Loucy (cell line): Measurements from ENCODE around the gene TTC39B.
"Not testable (repeated sequence)": the region's sequence is repeated elsewhere in the genome, so short reads cannot be mapped to it uniquely, and the experiment has no call there.

Experiments
- H2AFZ ChIP-seq: fragments of 200-600 bp; sonication (generic); 2 replicates; pipeline ENCODE4 v1.6.0; 2016; ENCODE audit warnings: antibody characterized with exemption, mild to moderate bottlenecking, low read length, moderate library complexity
- H3F3A ChIP-seq: fragments of 200-600 bp; 2 replicates; pipeline ENCODE4 v1.6.0; 2016; ENCODE audit warnings: antibody characterized with exemption, low read depth, mild to moderate bottlenecking
- H3K27me3 ChIP-seq: fragments of 200-600 bp; sonication (generic); 2 replicates; pipeline ENCODE4 v1.6.1; 2014; ENCODE audit warnings: low read length, mild to moderate bottlenecking; ENCODE audit not compliant: insufficient read depth, poor library complexity, severe bottlenecking
- H3K36me3 ChIP-seq: fragments of 200-600 bp; sonication (generic); 2 replicates; pipeline ENCODE4 v1.6.1; 2016; ENCODE audit warnings: low read length; ENCODE audit not compliant: insufficient read depth
- H3K4me1 ChIP-seq: fragments of 200-600 bp; sonication (generic); 2 replicates; pipeline ENCODE4 v1.5.1; 2014; ENCODE audit warnings: low read length, mild to moderate bottlenecking; ENCODE audit not compliant: insufficient read depth, poor library complexity, severe bottlenecking
- H3K4me2 ChIP-seq: fragments of 200-600 bp; sonication (generic); 2 replicates; pipeline ENCODE4 v1.6.0; 2014; ENCODE audit warnings: antibody characterized with exemption, low read length, low read depth, mild to moderate bottlenecking; ENCODE audit not compliant: poor library complexity, severe bottlenecking
- H3K4me3 ChIP-seq: fragments of 200-600 bp; sonication (generic); 2 replicates; pipeline ENCODE4 v1.5.1; 2014; ENCODE audit warnings: low read length, mild to moderate bottlenecking, mixed read lengths; ENCODE audit not compliant: poor library complexity, severe bottlenecking
- H3K79me2 ChIP-seq: fragments of 200-600 bp; sonication (generic); 2 replicates; pipeline ENCODE4 v1.6.1; 2014; ENCODE audit warnings: low read length; ENCODE audit not compliant: insufficient read depth
- H3K9ac ChIP-seq: fragments of 200-600 bp; sonication (generic); 2 replicates; pipeline ENCODE4 v1.6.0; 2014; ENCODE audit warnings: mild to moderate bottlenecking, low read depth, low read length, moderate library complexity; ENCODE audit not compliant: poor library complexity, severe bottlenecking
- H3K9me2 ChIP-seq: fragments of 200-600 bp; sonication (generic); replicated peaks from 2 replicates; pipeline ENCODE4 v1.6.1; 2016; ENCODE audit warnings: low read depth, low read length, mixed read lengths
- H3K9me3 ChIP-seq: fragments of 200-600 bp; sonication (generic); 2 replicates; pipeline ENCODE4 v1.6.1; 2014; ENCODE audit warnings: mild to moderate bottlenecking, antibody characterized with exemption, low read length, low read depth; ENCODE audit not compliant: insufficient read depth
- H4K20me1 ChIP-seq: fragments of 200-600 bp; sonication (generic); 2 replicates; pipeline ENCODE4 v1.6.0; 2014; ENCODE audit warnings: antibody characterized with exemption, low read length, mild to moderate bottlenecking; ENCODE audit not compliant: insufficient read depth, poor library complexity, severe bottlenecking
- CTCF ChIP-seq: fragments of 200-600 bp; sonication (generic); conservative IDR thresholded peaks from 2 replicates; pipeline ENCODE4 v1.5.1; 2014; ENCODE audit warnings: mild to moderate bottlenecking, antibody characterized with exemption, low read length
- EZH2phosphoT487 ChIP-seq: fragments of 200-600 bp; IDR thresholded peaks from 2 replicates; pipeline ENCODE4 v1.6.1; 2018; ENCODE audit warnings: antibody characterized with exemption, mild to moderate bottlenecking, moderate library complexity, borderline replicate concordance

The TTC39B gene

GRCh38 chr9:15239816-15240215 lies 67.2 kb downstream of the TTC39B start:
- no peaks in the 10 kb centered on the region for H3F3A ChIP-seq
- no peaks in the 10 kb centered on the region for H3K9me2 ChIP-seq
- peaks cover 5% of the 10 kb centered on the region; the same call in 1 of the 2 replicates for H3K9me3 ChIP-seq
- no peaks in the 10 kb centered on the region for H3K36me3 ChIP-seq
- no peak overlapping the region for H2AFZ ChIP-seq
- H3K27me3 ChIP-seq = no peaks in the 10 kb centered on the region
- H3K4me2 ChIP-seq = no peak overlapping the region
- TF ChIP-seq EZH2phosphoT487 (no peak), CTCF (no peak)
- no peaks in the 10 kb centered on the region for H3K79me2 ChIP-seq
- H3K9ac ChIP-seq = no peak overlapping the region
- no peaks in the 10 kb centered on the region for H4K20me1 ChIP-seq
- H3K4me1 ChIP-seq = no peaks in the 10 kb centered on the region
- H3K4me3 ChIP-seq = no peak overlapping the region

GRCh38 chr9:15238646-15239045 lies 68.4 kb downstream of the TTC39B start:
- Histone ChIP-seq H3K36me3 (no peaks in the 10 kb centered on the region), H3K9me3 (peaks cover 5% of the 10 kb centered on the region; the same call in 1 of the 2 replicates), H2AFZ (no peak overlapping the region), H3K4me2 (no peak overlapping the region), H3K79me2 (no peaks in the 10 kb centered on the region), H3K9ac (no peak overlapping the region), H3K27me3 (no peaks in the 10 kb centered on the region), H3K9me2 (no peaks in the 10 kb centered on the region), H3F3A (no peaks in the 10 kb centered on the region), H3K4me1 (no peaks in the 10 kb centered on the region), H4K20me1 (no peaks in the 10 kb centered on the region), H3K4me3 (no peak overlapping the region)
- TF ChIP-seq EZH2phosphoT487 (no peak), CTCF (no peak)

- Histone ChIP-seq H3K27me3 (no peaks in the 10 kb centered on the region), H3K9me2 (no peaks in the 10 kb centered on the region), H3K9ac (no peak overlapping the region), H2AFZ (no peak overlapping the region), H3K4me3 (no peak overlapping the region), H4K20me1 (no peaks in the 10 kb centered on the region), H3K9me3 (peaks cover 5% of the 10 kb centered on the region; the same call in 1 of the 2 replicates), H3F3A (no peaks in the 10 kb centered on the region), H3K79me2 (no peaks in the 10 kb centered on the region), H3K36me3 (no peaks in the 10 kb centered on the region), H3K4me2 (no peak overlapping the region), H3K4me1 (no peaks in the 10 kb centered on the region)
- no peak for TF ChIP-seq EZH2phosphoT487
- no peak for TF ChIP-seq CTCF
Observed at GRCh38 chr9:15235658-15236057, 71.4 kb downstream of the TTC39B start.

- not testable (repeated sequence) for H4K20me1 ChIP-seq, H3K9me2 ChIP-seq, H3K4me1 ChIP-seq, H3K4me3 ChIP-seq, H2AFZ ChIP-seq, H3K4me2 ChIP-seq, H3F3A ChIP-seq, H3K27me3 ChIP-seq, H3K36me3 ChIP-seq, H3K9ac ChIP-seq, H3K9me3 ChIP-seq, H3K79me2 ChIP-seq
Observed at GRCh38 chr9:15233941-15234490, 73.0 kb downstream of the TTC39B start.

GRCh38 chr9:15232706-15233280 lies 74.2 kb downstream of the TTC39B start:
- H4K20me1 ChIP-seq, H2AFZ ChIP-seq, H3K9ac ChIP-seq, H3K4me2 ChIP-seq, H3F3A ChIP-seq, H3K4me3 ChIP-seq, H3K27me3 ChIP-seq, H3K36me3 ChIP-seq, H3K79me2 ChIP-seq, H3K4me1 ChIP-seq, H3K9me2 ChIP-seq, H3K9me3 ChIP-seq: not testable (repeated sequence)
